BE2C (cell line): ENCODE results near the gene TAF1A.

Experiments
- DNase-seq: peaks from one replicate; pipeline ENCODE4 v3.0.0-alpha.2; 2020
- H3K27me3 ChIP-seq: fragments of 250-450 bp; sonication (Bioruptor Pico); 2 replicates; pipeline ENCODE4 v1.5.1; 2020; ENCODE audit warnings: mild to moderate bottlenecking
- H3K36me3 ChIP-seq: fragments of 250-450 bp; sonication (Bioruptor Pico); 2 replicates; pipeline ENCODE4 v1.5.1; 2020; ENCODE audit warnings: mild to moderate bottlenecking
- H3K4me1 ChIP-seq: fragments of 250-450 bp; sonication (Bioruptor Pico); 2 replicates; pipeline ENCODE4 v1.5.1; 2020
- H3K4me3 ChIP-seq: 2 replicates; pipeline ENCODE4 v1.5.1; 2011; ENCODE audit warnings: low read depth, low read length
- H3K9me3 ChIP-seq: fragments of 250-450 bp; sonication (Bioruptor Pico); 2 replicates; pipeline ENCODE4 v1.5.1; 2020
- CTCF ChIP-seq: IDR thresholded peaks from 2 replicates; pipeline ENCODE4 v1.5.1; 2012; ENCODE audit warnings: mild to moderate bottlenecking, low read depth, low read length

TAF1A gene

DNA sequence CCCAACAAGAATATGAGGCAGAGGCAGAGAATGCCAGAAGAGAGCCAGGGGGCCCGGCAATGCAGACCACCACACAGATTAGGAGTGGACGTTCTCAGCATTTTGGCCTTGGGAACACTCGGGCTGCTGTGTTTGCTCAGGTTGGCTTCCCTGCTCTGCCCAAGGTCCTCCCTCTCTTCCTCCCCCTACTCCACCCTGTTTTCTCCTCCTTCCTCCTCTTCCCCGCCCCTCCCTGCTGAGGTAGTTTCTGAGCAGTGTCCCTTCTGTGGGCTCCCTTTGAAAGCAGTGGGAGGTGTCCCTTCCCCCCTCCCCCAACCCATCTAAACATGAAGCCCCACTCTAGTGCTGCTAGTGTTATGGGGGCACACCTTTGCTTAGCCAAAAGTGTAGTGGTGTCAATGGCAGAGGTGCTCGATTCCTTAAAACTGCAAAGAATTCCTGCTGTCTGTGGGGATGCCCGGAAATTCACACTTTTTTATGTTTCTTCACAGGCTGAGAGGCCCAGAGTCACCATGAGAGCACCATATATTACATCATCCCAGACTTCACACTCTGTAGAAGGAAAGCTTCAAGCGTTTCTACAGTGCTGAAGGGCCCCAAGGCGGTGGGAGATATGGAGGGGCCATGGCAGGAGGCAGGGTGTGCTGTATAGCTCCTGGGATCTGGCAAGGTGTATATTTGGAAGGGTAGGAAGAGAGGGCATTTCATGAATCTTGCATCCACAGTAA is 41.6 kb downstream of the TAF1A start, which contains the start of gene HHIPL2:
Gene HHIPL2 (minus strand): TSS at position 161 of the 728 bp plus-strand sequence. CDS start 60 bp downstream, at position 101.
- Histone ChIP-seq H3K36me3 (no peaks in the 10 kb centered on the region), H3K4me1 (peaks cover 7% of the 10 kb centered on the region), H3K27me3 (no peaks in the 10 kb centered on the region), H3K9me3 (no peaks in the 10 kb centered on the region), H3K4me3 (peak within 1 kb of the TSS; percentile 12)
- no peak for TF ChIP-seq CTCF
- no peak for DNase-seq

DNA sequence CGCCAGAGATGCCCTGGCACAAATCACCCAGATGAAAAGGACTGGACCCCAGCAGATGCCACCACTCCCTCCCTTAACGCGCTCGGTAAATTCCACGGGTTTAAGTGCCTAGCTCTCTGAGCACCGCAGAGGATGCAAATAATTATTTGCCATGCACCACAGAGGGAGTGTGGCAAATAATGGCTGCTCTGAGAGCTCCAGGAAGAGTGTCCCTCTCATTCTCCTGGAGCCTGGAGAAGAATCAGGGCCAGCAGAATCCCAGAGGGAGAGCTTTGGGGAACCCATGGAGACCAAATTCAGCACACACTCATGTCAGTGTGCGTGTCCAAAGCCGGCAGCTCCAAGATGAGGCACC is 42.5 kb downstream of the TAF1A start:
- no peak for DNase-seq
- peak; percentile 11; the same call in 1 of the 2 replicates for TF ChIP-seq CTCF
- no peaks in the 10 kb centered on the region for H3K36me3 ChIP-seq
- no peaks in the 10 kb centered on the region for H3K9me3 ChIP-seq
- no peaks in the 10 kb centered on the region for H3K27me3 ChIP-seq
- peaks cover 7% of the 10 kb centered on the region for H3K4me1 ChIP-seq
- H3K4me3 ChIP-seq, result peak overlapping the region; percentile 12

DNA sequence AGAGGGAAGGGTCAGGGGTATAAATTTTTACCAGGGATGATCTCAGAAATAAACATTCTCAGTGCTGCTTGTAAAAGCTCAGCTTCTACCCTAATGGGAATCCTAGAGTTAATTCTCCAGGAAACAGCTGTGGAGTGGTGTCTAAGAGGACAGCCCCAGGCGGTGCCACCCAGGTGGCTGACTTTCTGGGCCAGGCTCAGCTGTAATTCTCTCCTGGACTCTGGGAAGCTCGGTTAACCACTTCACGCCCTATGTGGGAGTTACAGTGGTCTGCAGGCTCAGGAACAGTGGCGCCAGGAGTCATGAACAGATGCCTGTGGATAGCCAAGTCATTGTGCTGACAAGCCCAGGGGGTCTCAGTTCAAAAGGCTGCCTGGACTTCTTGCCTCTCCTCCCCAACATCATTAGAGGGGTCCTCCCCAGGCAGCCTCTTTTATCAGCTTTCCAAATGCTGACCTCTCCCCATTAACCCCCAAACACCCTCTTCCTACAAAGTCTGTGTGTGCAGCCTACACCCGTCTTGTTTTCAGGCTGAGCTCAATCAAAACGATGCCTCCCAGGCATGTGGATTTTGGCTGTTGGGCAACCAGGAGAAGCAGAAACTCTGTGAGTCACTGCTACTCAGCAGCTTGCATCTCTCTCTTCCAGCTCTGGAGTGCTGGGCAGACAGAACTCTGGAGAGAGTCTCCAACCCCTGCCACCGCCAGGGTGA is 43.0 kb downstream of the TAF1A start:
- Histone ChIP-seq H3K9me3 (no peaks in the 10 kb centered on the region), H3K4me1 (peaks cover 7% of the 10 kb centered on the region), H3K4me3 (peak overlapping the region; percentile 12), H3K36me3 (no peaks in the 10 kb centered on the region), H3K27me3 (no peaks in the 10 kb centered on the region)
- DNase-seq, result peak; percentile 73
- no peak for TF ChIP-seq CTCF

GRCh38 chr1:222546091-222546490 is 43.6 kb downstream of the TAF1A start:
- Histone ChIP-seq H3K4me1 (peaks cover 7% of the 10 kb centered on the region), H3K4me3 (no peak overlapping the region; the same call in 1 of the 2 replicates), H3K27me3 (no peaks in the 10 kb centered on the region), H3K36me3 (no peaks in the 10 kb centered on the region), H3K9me3 (no peaks in the 10 kb centered on the region)
- TF ChIP-seq CTCF, result no peak
- no peak for DNase-seq

DNA sequence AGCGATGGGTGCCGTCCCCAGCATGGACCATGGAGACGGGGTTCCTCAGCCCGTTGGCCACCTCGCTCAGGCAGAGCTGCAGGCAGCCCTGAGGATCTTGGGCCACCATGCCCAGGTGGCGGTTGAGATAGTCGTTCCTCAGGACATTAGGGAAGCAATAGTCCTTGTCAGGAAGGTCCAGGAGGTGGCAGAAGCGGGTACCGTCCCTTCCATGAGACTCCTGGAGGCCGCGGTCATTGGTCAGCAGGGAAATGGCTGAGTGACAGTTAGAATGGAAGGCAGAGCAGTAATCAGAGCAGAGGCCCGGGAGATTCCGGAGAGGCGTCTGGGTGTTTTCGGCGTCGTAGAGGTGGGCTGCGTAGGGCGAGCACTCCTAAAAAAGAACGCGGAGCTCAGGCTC is 45.9 kb downstream of the TAF1A start:
- Histone ChIP-seq H3K4me3 (no peak overlapping the region), H3K4me1 (peaks cover 7% of the 10 kb centered on the region), H3K27me3 (no peaks in the 10 kb centered on the region), H3K36me3 (no peaks in the 10 kb centered on the region), H3K9me3 (no peaks in the 10 kb centered on the region)
- DNase-seq, result no peak
- no peak for TF ChIP-seq CTCF

GRCh38 chr1:222540598-222540995 is 49.1 kb downstream of the TAF1A start:
- Histone ChIP-seq H3K36me3 (no peaks in the 10 kb centered on the region), H3K4me1 (no peaks in the 10 kb centered on the region), H3K4me3 (no peak overlapping the region), H3K9me3 (no peaks in the 10 kb centered on the region), H3K27me3 (no peaks in the 10 kb centered on the region)
- no peak for TF ChIP-seq CTCF
- no peak for DNase-seq
